ENCODE results near the gene NUPR1. TPM values are rescaled to one million over a fixed set of nuclear protein-coding genes. Genes with fewer than 3 reads are reported as not detected.

NUPR1 gene
- total RNA-seq, result 12.5 and 13.5 TPM in 2 replicates

GRCh38 chr16:28538733-28539596 lies at the start of gene NUPR1:
NUPR1 (minus strand) TSS chr16:28538974; CDS start chr16:28538907, 67 bp downstream.

GRCh38 chr16:28553776-28554633 lies 15.2 kb upstream of the NUPR1 start, which contains the start of gene SGF29:
SGF29 (plus strand) TSS chr16:28553920; CDS start chr16:28581070, 27,150 bp downstream.

GRCh38 chr16:28494121-28494851 lies 44.5 kb downstream of the NUPR1 start, which contains the start of gene APOBR:
APOBR (plus strand) TSS chr16:28494643; CDS start chr16:28494682, 39 bp downstream.

GRCh38 chr16:28491970-28492474 lies 46.8 kb downstream of the NUPR1 start, which contains the start of gene CLN3:
CLN3 (minus strand) TSS chr16:28492074; CDS start chr16:28491759, 315 bp downstream.

Other genes starting within 250 kb of the NUPR1 start
- 0.10 TPM in 1 of 2 replicates, not detected in the other for gene SBK1, start 246.4 kb downstream of the NUPR1 start, total RNA-seq
- gene NPIPB6, start 175.5 kb downstream of the NUPR1 start, total RNA-seq, result 0.20 TPM in 1 of 2 replicates, not detected in the other
- gene EIF3CL, start 135.1 kb downstream of the NUPR1 start, total RNA-seq, result 75.4 and 111 TPM in 2 replicates
- not detected in 2 replicates for gene NPIPB7, start 66.6 kb downstream of the NUPR1 start, total RNA-seq
- 19.6 and 29.8 TPM in 2 replicates for gene CLN3, start 46.9 kb downstream of the NUPR1 start, total RNA-seq
- gene APOBR, start 44.3 kb downstream of the NUPR1 start, total RNA-seq, result not detected in 2 replicates
- not detected in 2 replicates for gene IL27, start 32.1 kb downstream of the NUPR1 start, total RNA-seq
- gene SGF29, start 14.9 kb upstream of the NUPR1 start, total RNA-seq, result 9.5 and 11.6 TPM in 2 replicates
- not detected in 2 replicates for gene SULT1A2, start 58.1 kb upstream of the NUPR1 start, total RNA-seq
- 4.7 and 6.5 TPM in 2 replicates for gene SULT1A1, start 71.1 kb upstream of the NUPR1 start, total RNA-seq
- gene NPIPB8, start 99.1 kb upstream of the NUPR1 start, total RNA-seq, result not detected in 2 replicates
- 153 and 209 TPM in 2 replicates for gene EIF3C, start 172.5 kb upstream of the NUPR1 start, total RNA-seq
- not detected in 2 replicates for gene NPIPB9, start 212.8 kb upstream of the NUPR1 start, total RNA-seq